ENCODE data around the gene MOXD1.

MOXD1 gene

DNA sequence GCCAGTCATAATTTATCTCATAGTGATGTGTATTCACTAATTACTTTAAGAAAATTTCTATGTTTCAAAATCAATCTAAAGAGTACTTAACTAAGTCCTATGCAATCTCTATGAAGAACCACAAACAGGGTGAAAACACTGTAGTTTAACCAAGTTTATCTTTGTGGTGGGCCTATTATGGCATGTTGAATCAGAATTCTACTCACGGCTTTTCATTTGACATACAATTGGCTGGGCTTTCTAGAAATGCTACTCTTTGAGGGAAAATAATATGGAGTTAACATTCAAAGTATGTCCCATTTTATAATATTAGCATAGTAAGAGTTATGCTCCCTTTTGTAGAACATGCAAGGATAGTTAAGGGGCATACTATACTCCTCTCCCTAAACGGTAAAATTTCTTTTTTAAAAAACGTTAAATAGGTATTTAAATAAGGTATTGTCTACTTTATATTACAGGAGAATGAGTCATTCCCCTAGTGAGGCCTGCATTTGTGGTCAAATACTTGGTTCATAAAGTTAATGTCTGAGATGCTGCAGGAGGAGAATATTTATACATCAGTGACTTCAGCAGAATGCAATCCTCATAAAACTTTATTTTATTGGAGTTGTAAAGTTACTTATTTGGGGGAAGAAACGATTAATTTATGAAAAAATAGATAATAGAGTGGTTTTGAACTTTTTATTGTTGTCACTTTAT, 1.8 kb downstream of the MOXD1 start:
- no peak for DNase-seq (ENCODE audit: low read depth in 2 of 2)

DNA sequence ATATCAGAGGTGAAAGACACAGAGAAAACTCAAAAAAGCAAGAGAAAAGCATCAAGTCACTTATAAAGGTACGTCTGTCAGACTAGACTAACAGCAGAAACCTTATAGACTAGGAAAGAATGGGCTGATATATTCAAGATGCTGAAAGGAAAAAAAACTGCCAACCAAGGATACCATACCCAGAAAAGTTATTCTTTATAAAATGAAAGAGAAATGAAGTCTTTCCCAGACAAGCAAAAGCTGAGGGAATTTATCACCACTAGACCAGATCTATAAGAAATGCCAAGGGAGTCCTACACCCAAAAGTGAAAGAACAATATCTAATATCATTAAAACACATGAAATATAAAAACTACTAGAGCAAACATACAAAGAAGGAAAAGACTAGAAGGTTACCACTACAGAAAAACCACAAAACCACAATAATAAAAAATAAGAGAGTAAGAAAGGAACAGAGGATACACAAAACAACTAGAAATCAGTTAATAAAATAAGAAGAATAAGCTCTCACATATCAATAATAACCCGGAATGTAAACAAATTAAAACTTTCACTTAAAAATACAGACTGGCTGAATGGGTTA, 6.2 kb downstream of the MOXD1 start:
- DNase-seq (ENCODE audit: low read depth in 2 of 2): no peak

DNA sequence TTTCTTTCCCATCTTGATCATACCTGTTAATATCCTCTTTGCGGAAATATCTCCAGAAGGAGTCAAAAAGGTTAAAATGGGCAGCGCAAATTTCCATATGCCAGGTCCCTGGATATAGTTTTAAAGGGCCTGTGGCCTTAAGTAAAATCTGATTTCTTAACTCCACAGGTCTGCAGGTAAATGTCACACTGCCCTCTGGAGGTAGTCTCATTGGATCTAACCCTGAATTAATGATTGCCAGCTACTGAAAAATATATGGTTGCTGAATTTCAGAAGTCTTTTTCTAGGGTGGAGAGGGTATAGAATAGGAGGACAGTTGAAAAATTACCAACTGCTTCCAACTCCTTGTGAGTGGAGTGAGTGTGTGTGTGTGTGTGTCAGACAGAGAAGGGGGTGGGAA, 8.5 kb downstream of the MOXD1 start:
- DNase-seq (ENCODE audit: low read depth in 2 of 2): no peak

DNA sequence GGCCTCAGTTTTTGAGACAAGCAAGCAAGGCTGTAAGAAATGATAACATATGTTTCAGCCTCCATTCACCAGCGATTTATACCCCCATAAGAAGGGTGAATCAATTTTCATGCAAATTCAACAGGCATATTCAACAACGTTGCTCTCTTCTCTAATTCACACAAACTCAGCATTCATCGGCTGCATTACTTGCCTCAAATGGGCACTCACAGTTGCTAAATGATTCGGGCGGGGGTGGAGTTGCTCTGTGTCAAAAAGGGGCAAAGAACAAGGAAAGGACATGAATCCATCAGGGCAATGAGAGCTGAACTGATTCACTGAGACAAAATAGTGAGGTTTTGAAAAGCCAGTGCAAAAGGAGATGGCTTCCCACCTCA, 9.0 kb downstream of the MOXD1 start:
- DNase-seq (ENCODE audit: low read depth in 2 of 2): no peak

DNA sequence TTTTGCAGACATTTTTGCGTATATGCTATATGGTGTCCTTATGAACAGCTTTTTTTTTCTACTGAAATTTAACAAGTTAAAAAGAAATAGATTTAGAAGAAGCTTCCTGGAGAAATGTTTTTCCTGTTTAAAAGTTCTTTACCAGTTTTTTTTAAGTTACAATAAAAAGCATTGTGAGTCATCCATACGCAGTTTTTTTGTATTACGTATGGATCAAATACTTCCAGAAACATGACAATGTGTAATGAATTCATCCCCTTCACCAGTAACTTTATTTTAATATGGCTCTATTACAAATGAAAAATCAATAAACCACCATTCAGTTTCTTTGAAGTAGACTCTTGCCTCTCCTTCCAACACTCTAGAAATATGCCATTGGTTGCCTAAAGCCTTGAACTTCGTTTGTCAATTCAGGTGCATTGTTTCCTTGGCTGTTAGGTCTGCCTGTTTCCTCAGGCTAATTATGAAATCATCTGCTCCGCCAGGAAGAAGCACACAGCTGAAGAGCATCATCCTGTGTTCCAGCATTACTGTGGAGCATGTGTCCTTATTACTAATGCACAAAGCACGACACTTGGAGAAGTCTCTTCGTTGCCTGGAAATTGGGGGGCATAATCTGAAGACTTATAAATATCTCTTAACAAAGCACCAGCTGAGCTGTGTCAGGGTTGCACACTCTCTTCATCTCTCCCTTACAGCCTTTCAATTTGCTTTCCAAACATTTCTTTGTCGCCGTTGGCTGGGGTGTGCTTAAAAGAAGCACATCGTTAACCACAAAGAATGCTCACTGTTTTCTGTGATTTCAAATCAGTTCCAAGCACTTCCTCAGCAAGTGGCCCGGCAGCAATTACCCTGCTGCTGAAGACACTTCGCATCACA, 9.6 kb downstream of the MOXD1 start:
- no peak for DNase-seq (ENCODE audit: low read depth in 2 of 2)

DNA sequence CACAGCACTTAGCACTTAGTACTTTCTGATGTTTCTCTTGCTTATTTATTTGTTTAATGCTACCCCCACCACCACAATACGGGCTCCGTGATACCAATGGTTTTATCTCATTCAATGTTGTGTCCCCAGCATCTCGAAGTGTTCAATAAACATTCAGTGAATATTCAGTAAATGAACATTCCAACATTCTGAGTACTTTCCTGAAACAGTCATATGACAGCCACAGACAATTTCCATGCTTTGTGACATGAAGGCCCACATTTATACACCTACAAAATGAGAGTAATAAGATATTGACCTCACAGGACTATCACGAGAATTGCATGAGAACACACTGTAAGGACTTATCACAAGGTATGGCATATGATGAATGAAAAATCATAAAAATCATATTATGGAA, 10.8 kb downstream of the MOXD1 start:
- DNase-seq (ENCODE audit: low read depth in 2 of 2): no peak

DNA sequence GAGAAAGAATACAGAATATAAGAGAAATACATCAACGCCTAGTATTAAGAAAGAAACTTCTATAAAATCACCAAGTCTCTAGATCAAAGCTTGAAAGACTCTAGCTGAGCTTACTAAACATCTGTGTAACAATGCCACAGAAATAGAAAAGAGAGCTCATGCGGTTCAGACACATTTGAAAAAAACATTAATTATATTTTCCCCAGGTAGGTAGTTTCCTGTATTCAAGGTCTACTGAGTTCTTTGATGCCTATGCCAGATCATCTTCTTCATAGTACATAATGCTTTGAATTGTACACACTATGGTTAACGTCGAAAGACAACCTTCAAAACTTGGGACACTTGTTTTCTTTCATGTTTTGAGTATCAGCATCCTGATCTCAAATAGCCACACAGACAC, 11.3 kb downstream of the MOXD1 start:
- DNase-seq (ENCODE audit: low read depth in 2 of 2): no peak

DNA sequence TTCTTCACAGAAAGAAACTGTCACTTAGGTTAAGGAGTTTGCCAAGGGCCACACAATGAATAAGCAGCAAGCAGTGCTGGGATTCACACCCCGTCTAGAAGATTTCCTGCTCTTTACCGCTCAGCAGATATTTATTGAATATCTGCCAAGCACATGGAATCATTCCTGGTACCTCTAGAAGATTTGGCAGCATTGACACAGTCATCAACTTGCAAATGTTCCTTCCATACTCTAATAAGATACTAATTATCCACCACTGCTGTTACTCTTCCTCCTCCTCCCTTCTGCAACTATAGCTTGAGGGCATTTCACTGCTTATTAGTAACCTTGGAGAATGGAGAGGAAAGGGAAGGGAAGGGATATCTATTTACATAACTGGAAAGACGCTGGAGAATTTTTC, 13.0 kb downstream of the MOXD1 start:
- DNase-seq (ENCODE audit: low read depth in 2 of 2): no peak

DNA sequence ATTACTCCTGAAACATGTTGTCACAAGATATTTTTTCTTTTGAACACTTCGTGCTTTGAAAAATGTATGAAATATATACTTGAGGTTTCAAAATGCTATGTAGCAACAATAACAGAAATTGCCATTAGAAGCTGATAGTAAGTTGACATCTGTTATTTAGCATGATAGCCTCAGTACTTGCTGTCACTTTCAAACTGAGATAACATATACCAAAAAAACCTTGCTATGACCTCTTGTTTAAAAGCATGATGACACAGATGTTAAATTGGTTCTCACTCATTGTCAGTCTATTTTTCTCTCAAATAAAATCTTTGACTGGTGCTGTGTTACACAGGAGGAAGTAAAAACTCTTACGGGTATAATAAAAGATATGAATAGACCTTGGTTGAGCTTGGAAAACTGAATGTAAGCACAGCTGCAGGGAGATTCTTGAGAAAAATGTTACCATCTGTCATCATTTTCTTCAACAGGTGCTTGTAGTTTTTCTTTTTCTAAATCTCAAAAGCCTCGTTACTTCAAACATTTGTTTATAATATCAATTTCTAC, 18.6 kb downstream of the MOXD1 start:
- no peak for DNase-seq (ENCODE audit: low read depth in 2 of 2)

DNA sequence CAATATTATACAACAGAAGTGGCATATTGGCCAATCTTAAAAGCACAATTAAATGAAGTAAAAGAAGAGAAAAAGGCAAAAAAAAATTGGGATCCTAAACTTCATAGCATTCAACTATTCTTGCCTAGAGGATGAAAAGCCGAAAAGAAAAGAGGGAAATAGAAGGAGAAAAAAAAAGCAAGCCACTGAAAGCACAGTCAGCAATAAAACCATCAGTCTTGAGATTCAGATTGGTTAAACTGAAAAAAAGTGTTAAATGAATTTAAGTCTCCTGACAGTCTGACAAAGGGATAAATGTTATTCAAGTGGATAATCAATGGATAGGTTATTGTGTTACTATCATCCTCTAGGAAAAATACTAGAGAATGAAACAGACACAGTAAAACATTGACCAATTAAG, 19.9 kb downstream of the MOXD1 start:
- DNase-seq (ENCODE audit: low read depth in 2 of 2): no peak

DNA sequence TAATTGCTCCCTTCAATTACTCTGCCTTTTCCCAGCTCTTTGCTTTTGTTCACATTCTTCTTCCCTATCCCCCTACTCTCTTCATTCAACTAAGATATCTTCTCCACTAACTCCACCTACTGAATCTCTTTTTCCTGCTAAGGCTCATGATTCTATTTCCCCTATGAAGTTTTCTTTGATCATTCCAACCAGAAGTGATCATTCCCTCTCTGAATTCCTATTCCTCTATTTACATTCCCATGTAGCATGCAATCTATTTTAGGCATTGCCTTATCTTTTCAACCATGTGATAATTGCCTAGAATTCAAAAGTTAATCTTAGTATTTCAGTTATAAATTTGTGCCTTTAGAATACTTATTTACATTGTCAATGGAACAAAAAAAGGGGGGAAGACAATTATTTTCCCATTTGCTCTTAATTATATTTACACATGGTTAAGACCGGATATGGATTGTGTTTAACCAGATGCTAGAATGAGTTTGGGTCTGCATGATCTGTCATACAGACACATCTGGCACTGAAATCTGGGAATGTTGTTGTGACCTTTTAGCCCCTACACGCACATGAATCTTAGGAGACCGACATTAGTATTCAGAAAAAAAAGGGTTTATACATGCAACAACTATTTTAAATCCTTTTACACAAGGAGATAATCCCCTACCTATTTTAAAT, 20.8 kb downstream of the MOXD1 start:
- no peak for DNase-seq (ENCODE audit: low read depth in 2 of 2)

DNA sequence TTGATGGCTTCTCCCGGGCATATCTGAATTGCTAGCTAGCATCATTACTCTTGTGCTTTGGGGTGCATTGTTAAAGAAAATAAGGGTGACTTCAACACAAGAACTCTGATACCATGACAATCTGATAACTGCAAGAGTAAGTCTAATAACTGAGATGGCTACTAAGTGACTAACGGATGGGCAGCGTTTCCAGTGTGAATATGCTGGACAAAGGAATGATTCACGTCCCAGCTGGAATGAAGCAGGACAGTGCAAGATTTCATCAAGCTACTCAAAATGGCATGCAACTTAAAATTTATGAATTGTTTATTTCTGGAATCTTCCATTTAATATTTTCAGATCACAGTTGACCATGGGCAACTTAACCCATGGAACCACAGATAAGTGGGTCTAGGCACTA, 31.7 kb downstream of the MOXD1 start:
- DNase-seq (ENCODE audit: low read depth in 2 of 2): no peak

DNA sequence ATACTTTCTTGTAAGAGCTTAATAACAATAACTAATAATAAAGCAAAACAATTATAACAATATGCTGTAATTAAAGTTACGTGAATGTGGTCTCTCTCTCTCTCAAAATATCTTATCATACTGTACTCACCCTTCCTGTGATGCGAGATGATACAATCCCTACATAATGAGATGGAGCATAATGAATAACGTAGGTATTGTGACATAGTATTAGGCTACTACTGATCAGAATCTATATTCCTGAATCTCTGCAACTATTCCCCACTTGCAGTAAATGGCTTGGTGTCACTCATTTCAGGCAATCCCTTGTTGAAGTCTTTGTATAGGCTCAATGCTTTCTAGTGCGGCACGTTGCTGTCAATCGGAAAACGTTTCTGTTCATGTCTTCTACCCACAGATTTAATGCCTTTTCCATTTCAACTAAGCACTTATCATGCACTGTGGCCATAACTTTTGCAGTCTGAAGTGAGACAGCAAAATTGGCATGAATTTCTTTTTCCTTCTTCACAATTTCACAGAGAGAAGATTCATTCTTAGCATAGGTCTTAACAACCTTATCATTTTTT, 32.3 kb downstream of the MOXD1 start:
- no peak for DNase-seq (ENCODE audit: low read depth in 2 of 2)

DNA sequence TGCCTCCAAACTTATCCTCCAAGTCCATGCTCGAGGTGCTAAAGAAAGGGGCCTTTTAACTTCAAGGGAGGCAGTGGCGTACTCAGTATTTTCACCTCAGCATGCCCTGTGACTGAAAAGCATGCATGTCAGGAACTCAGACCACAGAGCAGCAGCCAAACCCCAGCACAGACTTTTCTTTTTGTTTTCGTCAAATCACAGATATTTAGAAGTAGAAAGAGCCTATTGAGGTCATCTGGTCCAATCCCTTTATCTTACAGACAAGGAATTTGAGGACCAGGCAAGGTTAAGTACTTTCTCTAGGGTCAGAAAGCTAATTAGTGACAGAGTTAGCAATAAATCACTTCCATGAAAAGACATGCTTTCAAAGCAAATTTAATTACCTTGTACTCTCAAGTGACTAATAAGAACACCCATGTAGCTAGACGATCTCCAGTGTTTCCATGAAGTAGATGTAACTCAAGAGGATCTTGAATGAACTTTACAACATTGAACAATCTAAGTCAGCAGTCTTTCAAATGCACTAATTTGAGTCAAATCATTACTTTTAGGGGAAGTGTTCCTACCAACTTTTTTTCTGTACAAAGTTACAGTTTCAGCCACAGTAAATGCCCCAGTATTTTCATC, 35.9 kb downstream of the MOXD1 start:
- DNase-seq (ENCODE audit: low read depth in 2 of 2): no peak

DNA sequence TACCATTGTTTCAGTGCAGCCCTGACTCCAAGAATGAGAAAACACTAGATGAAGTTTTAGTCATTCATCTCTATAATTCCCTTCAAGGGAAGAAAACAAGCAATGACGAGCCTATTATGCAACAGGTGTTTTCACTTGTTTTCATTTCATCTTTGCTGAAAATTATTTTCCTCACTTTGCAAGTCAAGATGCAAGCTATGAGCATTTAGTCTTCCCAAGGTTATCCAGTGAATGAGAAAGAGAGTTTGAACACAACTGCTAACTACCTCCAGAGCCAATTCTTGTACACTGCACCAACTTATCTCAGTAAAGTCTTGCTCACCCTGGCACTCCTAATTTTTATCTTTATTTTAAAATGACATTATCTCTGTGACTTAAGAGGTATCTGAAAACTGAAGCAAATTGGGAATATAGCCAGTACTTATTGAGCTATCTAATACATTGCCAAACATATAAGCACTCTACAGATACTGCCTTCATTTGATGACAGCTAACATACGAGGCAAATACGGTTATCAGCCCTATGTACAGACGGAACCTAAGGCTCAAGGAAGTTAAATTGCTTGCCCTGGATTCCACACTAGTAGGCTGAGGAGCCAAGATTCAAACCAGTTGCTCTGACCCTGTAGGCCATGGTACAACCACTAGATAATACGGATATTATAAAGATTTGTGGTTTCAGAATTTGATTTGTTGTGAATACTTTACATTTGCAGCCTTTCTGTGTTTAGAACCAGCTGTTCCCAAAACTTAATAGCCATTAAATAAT, 36.8 kb downstream of the MOXD1 start:
- DNase-seq (ENCODE audit: low read depth in 2 of 2): no peak

DNA sequence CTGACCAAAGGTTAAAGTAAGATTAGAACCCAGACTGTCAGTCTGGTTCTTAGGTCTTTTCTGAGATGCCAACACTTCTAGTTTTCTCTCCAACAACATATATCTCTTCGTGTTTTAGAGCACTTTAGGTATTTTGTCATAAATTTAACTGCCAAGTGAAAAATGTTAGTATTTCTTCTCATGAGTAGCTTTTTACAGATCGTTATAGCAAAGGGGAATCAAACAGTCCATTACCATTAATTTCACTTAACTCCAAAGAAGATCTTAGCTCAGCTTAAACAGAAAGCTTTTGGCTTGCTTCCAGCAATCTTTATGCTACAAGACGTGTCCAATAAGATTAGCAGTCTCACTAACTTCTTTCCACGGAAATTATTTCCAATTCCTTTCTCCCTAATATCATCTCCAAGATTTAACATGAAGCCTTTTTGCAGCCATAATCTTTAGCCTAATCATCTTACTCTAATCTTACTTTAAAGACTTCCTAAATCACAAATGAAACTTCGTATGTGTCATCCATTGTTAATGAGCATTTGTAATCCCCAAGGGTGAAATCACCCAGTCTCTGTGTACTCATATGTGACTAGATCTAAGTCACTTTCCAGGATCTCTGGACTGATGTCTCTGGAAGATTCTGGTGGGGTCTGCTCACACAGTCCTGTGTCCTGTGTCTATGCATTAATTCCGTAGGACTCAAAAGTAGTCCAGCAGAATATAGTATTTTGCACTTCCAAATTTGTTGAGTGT, 38.7 kb downstream of the MOXD1 start:
- no peak for DNase-seq (ENCODE audit: low read depth in 2 of 2)

DNA sequence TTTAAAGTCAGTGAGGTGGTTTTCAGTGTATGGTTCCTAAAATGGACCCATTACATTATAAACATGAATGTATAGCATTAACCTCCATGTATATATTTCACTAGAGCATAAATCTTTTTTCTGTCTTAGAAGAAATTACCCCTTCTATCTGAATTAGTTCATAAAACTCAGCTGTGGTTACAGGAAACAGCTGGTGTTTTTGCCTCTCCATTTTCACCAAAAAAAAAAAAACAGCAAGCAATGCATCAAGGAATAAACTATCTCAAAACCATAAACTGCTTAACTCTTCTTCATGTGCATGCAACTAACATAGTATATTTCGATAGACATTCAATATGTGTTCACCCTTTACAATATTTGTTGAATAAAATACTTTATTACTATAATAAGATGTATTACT, 40.2 kb downstream of the MOXD1 start:
- no peak for DNase-seq (ENCODE audit: low read depth in 2 of 2)

DNA sequence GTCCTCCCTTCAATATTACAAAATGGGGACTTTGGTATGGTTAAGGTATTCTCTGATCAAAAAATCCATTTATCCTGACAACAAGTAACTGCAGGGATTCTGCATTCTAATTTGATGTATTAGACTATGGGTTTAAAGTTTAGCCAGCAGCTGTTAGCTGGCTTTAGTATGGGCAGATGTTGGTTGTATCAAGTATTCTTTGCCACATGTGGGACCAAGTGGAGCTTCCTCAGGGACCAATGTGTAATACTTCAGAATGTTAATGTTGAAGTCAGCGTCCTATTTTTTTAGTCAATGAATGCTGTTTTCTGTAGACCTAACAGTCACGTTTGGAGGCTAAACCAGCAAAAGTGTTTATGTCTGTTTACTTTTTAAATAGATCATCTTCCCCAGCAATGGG, 41.4 kb downstream of the MOXD1 start:
- no peak for DNase-seq (ENCODE audit: low read depth in 2 of 2)

DNA sequence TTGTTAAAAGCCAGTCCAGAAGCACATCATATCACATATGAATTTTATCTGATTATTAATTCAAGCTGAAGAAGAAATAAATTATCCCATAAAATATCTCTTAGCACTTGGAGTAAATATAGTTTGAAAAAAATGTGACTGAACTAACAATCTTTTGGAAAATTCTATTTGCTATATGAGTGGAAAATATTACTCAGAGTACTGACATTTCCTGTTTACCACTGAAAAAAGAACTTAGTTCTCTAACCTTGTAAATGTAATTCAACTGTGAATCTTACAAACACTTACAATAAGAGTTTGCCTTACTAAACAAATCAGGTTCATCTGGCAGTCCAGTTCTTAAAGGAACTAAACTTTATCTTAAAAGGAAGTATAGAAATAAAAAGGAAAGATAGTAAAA, 44.2 kb downstream of the MOXD1 start:
- DNase-seq (ENCODE audit: low read depth in 2 of 2): no peak

All from stimulated activated CD4-positive, alpha-beta T cell treated with anti-CD3 and anti-CD28 coated beads, Interleukin-12 subunit alpha, Interleukin-12 subunit beta, amount 100 ng/mL, for 24 hours (primary cell).